Transverse colon (tissue), 4 donors: Measurements from ENCODE around the gene RASAL2. TPM values are rescaled to one million over a fixed set of nuclear protein-coding genes. Genes with fewer than 3 reads are reported as not detected.
A peak's percentile ranks its signal among the peaks of the same experiment; 100 is the strongest.

Experiments used
- DNase-seq: peaks from one replicate; pipeline ENCODE4 v3.0.0-alpha.2; 2019
- H3K27ac ChIP-seq, 4 donors: fragments of 200-600 bp; sonication (generic); 2 replicates each; pipeline ENCODE4 v1.5.1; 2016 to 2018; ENCODE audit warnings: inconsistent platforms in 4 of 4
- H3K27me3 ChIP-seq: fragments of 200-600 bp; sonication (generic); 2 replicates; pipeline ENCODE4 v1.5.1; 2017; ENCODE audit warnings: inconsistent platforms
- H3K36me3 ChIP-seq, 4 donors: fragments of 200-600 bp; sonication (generic); 2 replicates each; pipeline ENCODE4 v1.5.1; 2017 to 2019; ENCODE audit warnings: inconsistent platforms in 4 of 4
- H3K4me1 ChIP-seq, 4 donors: fragments of 200-600 bp; sonication (generic); 2 replicates each; pipeline ENCODE4 v1.5.1; 2017 to 2020; ENCODE audit warnings: inconsistent platforms in 4 of 4
- H3K4me3 ChIP-seq, 4 donors: fragments of 200-600 bp; sonication (generic); 1 replicate in 1 of 4; 2 replicates in 3 of 4; pipeline versions ENCODE4 v1.5.1 to v1.6.1; 2017 to 2019; ENCODE audit warnings: inconsistent platforms in 4 of 4
- H3K9me3 ChIP-seq, 2 donors: fragments of 200-600 bp; sonication (generic); 2 replicates each; pipeline ENCODE4 v1.5.1; 2017 to 2019; ENCODE audit warnings: inconsistent platforms in 2 of 2
- EP300 ChIP-seq: sonication (generic); formaldehyde crosslinking; IDR thresholded peaks from one replicate; pipeline ENCODE4 v1.6.1; 2017; ENCODE audit warnings: antibody characterized with exemption, low read depth
- POLR2A ChIP-seq: fragments of 450-650 bp; IDR thresholded peaks from one replicate; pipeline ENCODE4 v1.6.1; 2016; ENCODE audit warnings: antibody characterized with exemption, mild to moderate bottlenecking, moderate library complexity
- POLR2AphosphoS5 ChIP-seq, 3 donors: sonication (generic); formaldehyde crosslinking; IDR thresholded peaks; one replicate each; pipeline ENCODE4 v1.6.1; 2016; ENCODE audit warnings: antibody characterized with exemption in 3 of 3
- WGBS, 2 donors: methylation state at CpG; one replicate each; pipeline ENCODE4 v1.1.5; 2018; ENCODE audit warnings: low coverage in 1 of 2; 5-methylcytosine and 5-hydroxymethylcytosine counted together
- in situ Hi-C, 4 donors: fragments of 200-750 bp; cut with MboI; loops; one replicate each; pipeline versions ENCODE4 v1.15.0 to v1.15.1; 2017; ENCODE audit warnings: low sequenced_read_pairs in 3 of 4, low pct_ligation_motif_present in 1 of 4, low pct_unique_long_range_greater_than_20kb in 1 of 4
- intact Hi-C: fragments of 100-400 bp; cut with DNase I; formaldehyde crosslinking; loops from one replicate; pipeline ENCODE4 v1.15.1; 2023; ENCODE audit warnings: low total_unique reads
- total RNA-seq, 4 donors: library from RNA; depleted of rRNA; stranded (reverse); fragments of >200 nt; gene quantifications; one replicate each; pipeline ENCODE4 v1.1.0, GENCODE V29; 2016
- TF ChIP-seq, protein P1 (sequence below), 5 experiments: fragments of 200-600 bp in 3 of 5; fragments of 450-650 bp in 2 of 5; sonication (generic) in 3 of 5; IDR thresholded peaks; 1 replicate in 2 of 5; 2 replicates in 3 of 5; pipeline ENCODE4 v1.5.1; 2016 to 2017; ENCODE audit warnings: antibody characterized with exemption in 5 of 5, inconsistent platforms in 3 of 5, mild to moderate bottlenecking in 2 of 5, moderate library complexity in 1 of 5

The RASAL2 gene
- total RNA-seq, 4 donors from 2014 or later, result 13.1 to 26.1 (median 19.8) TPM

DNA sequence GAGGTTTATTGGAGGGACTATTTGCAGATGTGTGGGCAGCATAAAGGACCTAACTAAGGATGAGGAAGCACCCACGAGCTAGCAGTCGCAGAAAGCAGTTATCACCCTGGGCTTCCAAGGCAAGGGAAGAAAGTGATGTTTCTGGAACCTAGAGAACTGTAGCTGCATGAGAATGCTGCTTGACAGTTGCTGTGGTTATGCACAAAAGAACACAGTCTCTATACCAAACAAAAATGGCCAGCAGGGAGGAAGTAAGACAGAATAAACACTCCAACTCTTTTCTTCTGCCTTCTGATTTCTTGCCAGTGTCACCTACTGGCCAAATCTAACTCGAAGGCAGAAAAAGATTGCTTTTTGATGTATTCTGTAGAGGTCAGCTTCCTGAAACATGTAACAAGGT lies 190.2 kb downstream of the RASAL2 start:
- DNase-seq, result no peak
- WGBS, 2 donors, result 47 to 61% methylated on average over 3 of the region's 3 CpGs
- TF ChIP-seq POLR2A, result no peak
- TF ChIP-seq, protein P1, sequence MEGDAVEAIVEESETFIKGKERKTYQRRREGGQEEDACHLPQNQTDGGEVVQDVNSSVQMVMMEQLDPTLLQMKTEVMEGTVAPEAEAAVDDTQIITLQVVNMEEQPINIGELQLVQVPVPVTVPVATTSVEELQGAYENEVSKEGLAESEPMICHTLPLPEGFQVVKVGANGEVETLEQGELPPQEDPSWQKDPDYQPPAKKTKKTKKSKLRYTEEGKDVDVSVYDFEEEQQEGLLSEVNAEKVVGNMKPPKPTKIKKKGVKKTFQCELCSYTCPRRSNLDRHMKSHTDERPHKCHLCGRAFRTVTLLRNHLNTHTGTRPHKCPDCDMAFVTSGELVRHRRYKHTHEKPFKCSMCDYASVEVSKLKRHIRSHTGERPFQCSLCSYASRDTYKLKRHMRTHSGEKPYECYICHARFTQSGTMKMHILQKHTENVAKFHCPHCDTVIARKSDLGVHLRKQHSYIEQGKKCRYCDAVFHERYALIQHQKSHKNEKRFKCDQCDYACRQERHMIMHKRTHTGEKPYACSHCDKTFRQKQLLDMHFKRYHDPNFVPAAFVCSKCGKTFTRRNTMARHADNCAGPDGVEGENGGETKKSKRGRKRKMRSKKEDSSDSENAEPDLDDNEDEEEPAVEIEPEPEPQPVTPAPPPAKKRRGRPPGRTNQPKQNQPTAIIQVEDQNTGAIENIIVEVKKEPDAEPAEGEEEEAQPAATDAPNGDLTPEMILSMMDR (IDR thresholded peaks at IDR 0.05), result no peak
- no peak for TF ChIP-seq POLR2AphosphoS5 (IDR thresholded peaks at IDR 0.05)
- TF ChIP-seq EP300, result no peak
- no peak overlapping the region for H3K4me3 ChIP-seq
- peaks cover 0 to 11% (median 0%) of the 10 kb centered on the region in 4 donors for H3K4me1 ChIP-seq
- H3K27ac ChIP-seq, result no peak overlapping the region
- in situ Hi-C loops, result loop anchor here in 2 of 4 donors (25.0 kb wide), 1 partner anchor 247 kb away; no protein-coding TSS in a partner anchor
- intact Hi-C loops, result loop anchor here (10.0 kb wide), 1 partner anchor 249 kb away; no protein-coding TSS in a partner anchor
- H3K27me3 ChIP-seq, result no peaks in the 10 kb centered on the region
- H3K36me3 ChIP-seq, result peaks cover 0 to 4% (median 0%) of the 10 kb centered on the region in 4 donors
- no peaks in the 10 kb centered on the region for H3K9me3 ChIP-seq

DNA sequence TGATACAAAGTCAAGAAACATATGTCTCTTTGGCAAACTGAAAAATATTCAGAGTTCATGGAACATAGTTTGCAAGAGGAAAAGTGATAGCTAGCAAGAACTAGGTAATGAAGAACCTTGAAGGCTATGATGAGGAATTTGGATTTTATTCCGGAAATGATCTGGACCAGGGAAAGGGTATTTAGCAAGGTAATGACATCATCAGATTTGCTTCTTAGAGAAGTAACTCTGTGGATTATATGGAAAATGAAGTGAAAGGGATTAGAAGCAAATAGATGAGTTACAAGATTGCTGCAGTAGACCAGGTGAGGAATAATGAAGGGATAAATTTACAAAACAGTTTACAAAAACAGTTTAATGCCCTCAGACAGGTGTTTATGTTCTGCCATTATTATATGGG lies 197.3 kb downstream of the RASAL2 start:
- intact Hi-C loops (no loop called here), in situ Hi-C loops (loop anchor here in 3 of 4 donors (10.0 to 25.0 kb wide), 2 partner anchors 214 to 254 kb away; no protein-coding TSS in a partner anchor)
- WGBS, 2 donors, result 87 to 95% methylated on average over 1 of the region's 1 CpG
- Histone ChIP-seq H3K27ac (no peak overlapping the region), H3K36me3 (no peaks in the 10 kb centered on the region), H3K4me3 (no peak overlapping the region), H3K4me1 (no peaks in the 10 kb centered on the region), H3K27me3 (no peaks in the 10 kb centered on the region), H3K9me3 (no peaks in the 10 kb centered on the region)
- no peak for DNase-seq
- TF ChIP-seq, protein P1 (IDR thresholded peaks at IDR 0.05), result no peak
- TF ChIP-seq POLR2A, result no peak
- no peak for TF ChIP-seq POLR2AphosphoS5 (IDR thresholded peaks at IDR 0.05)
- TF ChIP-seq EP300, result no peak

DNA sequence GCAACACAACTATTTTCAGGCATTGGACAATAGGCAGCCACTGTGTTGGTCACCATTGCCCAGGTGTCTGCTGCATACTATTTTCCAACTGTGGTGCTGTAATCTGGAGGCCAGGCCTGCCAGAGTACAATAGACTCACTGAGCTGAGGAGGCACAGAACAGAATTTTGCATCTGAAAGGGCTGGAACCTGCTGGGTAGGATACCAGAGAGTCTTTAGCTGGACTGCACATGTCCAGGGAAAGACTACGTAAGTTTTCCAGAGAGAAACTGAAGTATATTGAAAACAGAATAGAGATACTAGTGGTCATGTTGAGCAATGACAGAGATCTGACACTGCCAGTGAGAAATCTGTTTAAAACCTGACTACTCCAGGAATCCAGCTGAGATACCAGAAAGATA lies 200.8 kb downstream of the RASAL2 start:
- no peak overlapping the region for H3K4me3 ChIP-seq
- H3K27ac ChIP-seq, result no peak overlapping the region
- in situ Hi-C loops, result loop anchor here in 3 of 4 donors (10.0 to 25.0 kb wide), 2 partner anchors 210 to 257 kb away; no protein-coding TSS in a partner anchor
- no peaks in the 10 kb centered on the region for H3K27me3 ChIP-seq
- H3K9me3 ChIP-seq, result no peaks in the 10 kb centered on the region
- no peak for DNase-seq
- 79% methylated on average over 1 of the region's 1 CpG; no CpG with 5 or more reads in 1 of the 2 donors for WGBS, 2 donors
- intact Hi-C loops, result no loop called here
- H3K36me3 ChIP-seq, result no peaks in the 10 kb centered on the region
- H3K4me1 ChIP-seq, result peaks cover 0 to 2% (median 0%) of the 10 kb centered on the region in 4 donors
- TF ChIP-seq POLR2AphosphoS5 (IDR thresholded peaks at IDR 0.05) (no peak), EP300 (no peak), POLR2A (no peak)
- TF ChIP-seq, protein P1 (IDR thresholded peaks at IDR 0.05), result no peak

DNA sequence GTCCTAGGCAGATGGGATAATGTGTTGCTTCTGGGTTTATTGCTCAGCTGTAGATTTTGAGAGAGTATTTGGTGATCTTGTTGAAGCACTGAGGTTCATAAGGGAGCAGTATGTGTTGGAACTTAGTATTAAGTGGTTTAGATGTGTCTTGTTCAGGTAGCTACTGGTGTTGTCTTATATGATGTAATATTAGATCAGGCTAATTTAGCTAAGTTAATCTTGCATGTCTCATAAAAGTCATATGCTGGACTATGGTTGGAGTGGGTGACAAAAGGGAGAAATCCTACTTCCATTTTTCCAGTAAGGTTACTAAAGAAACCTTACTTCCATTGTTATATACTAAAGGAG lies 206.4 kb downstream of the RASAL2 start:
- Histone ChIP-seq H3K9me3 (no peaks in the 10 kb centered on the region), H3K4me1 (peaks cover 0 to 29% (median 11%) of the 10 kb centered on the region in 4 donors), H3K4me3 (no peak overlapping the region), H3K27ac (peak overlapping the region; percentile 52 to 72 (median 64)), H3K36me3 (no peaks in the 10 kb centered on the region), H3K27me3 (no peaks in the 10 kb centered on the region)
- no peak for DNase-seq
- TF ChIP-seq, protein P1 (IDR thresholded peaks at IDR 0.05), result no peak
- TF ChIP-seq POLR2A (no peak), EP300 (no peak), POLR2AphosphoS5 (IDR thresholded peaks at IDR 0.05) (no peak)
- in situ Hi-C loops (loop anchor here in 3 of 4 donors (10.0 to 25.0 kb wide), 3 partner anchors 204 to 712 kb away; partner anchors contain the start of gene RALGPS2 (in 1 of the 3)), intact Hi-C loops (loop anchor here (10.0 kb wide), 2 partner anchors 204 to 234 kb away; no protein-coding TSS in a partner anchor)
